RWPE1 (cell line): Measurements from ENCODE around the gene CFP.
"Not testable (repeated sequence)": the region's sequence is repeated elsewhere in the genome, so short reads cannot be mapped to it uniquely, and the experiment has no call there.

ENCODE experiments used
- CTCF ChIA-PET: fragments of 350-600 bp; sonication (Branson Sonifier 250); formaldehyde crosslinking; extraction: SDS; loops from one replicate; lab custom pipeline; 2021; lab: Yijun Ruan, JAX
- POLR2A ChIA-PET: fragments of 400-600 bp; formaldehyde crosslinking; extraction: SDS; loops from one replicate; lab custom pipeline; 2020; ENCODE audit warnings: antibody characterized with exemption; ENCODE audit not compliant: low non-redundant PET; lab: Yijun Ruan, JAX
- DNase-seq: peaks from one replicate; pipeline ENCODE4 v3.0.0; 2012; ENCODE audit warnings: low spot score
- H3K27ac ChIP-seq: fragments of 450-650 bp; 2 replicates; pipeline ENCODE4 v1.5.1; 2017
- TF ChIP-seq, protein P1 (sequence below): fragments of 450-650 bp; conservative IDR thresholded peaks from 2 replicates; pipeline ENCODE4 v1.5.1; 2017; ENCODE audit warnings: low read depth, mild to moderate bottlenecking

The CFP gene

DNA sequence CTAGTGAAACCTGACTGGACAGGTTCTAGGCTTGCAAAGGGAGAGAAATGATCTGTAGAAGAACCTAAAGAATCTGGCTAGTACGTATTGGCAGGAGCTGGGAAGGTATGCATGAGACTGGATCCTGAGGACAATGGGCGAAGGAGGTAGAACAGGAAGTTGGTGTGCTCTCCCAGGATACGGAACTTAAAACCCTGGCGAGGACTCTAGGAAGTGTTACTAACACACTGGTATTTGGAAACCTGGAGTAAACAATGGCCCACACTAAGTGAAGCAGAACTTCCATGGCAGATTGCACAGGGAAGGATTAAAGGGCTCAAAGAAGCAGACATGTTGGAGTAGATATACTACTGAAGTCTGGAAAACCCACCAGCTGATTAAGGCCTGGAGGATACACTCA, 19.2 kb downstream of the CFP start:
- no peak for DNase-seq
- ChIA-PET CTCF (no interaction called here), POLR2A (no interaction called here)
- TF ChIP-seq, protein P1, sequence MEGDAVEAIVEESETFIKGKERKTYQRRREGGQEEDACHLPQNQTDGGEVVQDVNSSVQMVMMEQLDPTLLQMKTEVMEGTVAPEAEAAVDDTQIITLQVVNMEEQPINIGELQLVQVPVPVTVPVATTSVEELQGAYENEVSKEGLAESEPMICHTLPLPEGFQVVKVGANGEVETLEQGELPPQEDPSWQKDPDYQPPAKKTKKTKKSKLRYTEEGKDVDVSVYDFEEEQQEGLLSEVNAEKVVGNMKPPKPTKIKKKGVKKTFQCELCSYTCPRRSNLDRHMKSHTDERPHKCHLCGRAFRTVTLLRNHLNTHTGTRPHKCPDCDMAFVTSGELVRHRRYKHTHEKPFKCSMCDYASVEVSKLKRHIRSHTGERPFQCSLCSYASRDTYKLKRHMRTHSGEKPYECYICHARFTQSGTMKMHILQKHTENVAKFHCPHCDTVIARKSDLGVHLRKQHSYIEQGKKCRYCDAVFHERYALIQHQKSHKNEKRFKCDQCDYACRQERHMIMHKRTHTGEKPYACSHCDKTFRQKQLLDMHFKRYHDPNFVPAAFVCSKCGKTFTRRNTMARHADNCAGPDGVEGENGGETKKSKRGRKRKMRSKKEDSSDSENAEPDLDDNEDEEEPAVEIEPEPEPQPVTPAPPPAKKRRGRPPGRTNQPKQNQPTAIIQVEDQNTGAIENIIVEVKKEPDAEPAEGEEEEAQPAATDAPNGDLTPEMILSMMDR, result no peak
- no peak overlapping the region for H3K27ac ChIP-seq

- POLR2A ChIA-PET, result no interaction called here
These were observed 21.5 kb downstream of the CFP start for GRCh38 chrX:47608130-47608810.

DNA sequence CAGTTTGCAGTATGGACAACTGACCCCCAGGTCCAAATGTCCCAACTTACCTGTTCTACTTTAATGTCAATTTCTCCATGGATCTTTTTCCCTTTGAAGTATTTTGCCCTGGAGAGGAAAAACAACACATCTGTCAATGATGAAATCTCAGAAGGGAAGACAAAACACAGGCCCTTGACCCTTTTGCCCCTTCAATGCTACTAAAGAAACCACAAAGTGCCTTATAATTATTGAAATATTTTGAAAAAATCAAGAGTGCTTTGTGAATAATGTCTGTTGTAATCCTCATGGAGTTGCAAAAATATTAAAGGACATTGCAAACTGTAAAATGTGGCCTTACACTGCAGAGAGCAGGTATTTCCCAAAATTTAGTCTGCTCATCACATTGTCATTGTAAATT, 22.6 kb downstream of the CFP start:
- CTCF ChIA-PET, result no interaction called here
- DNase-seq, result no peak
- TF ChIP-seq, protein P1, result no peak
- H3K27ac ChIP-seq, result no peak overlapping the region
- POLR2A ChIA-PET, result no interaction called here

More at GRCh38 chrX:47608130-47608810, 21.5 kb downstream of the CFP start:
- TF ChIP-seq, protein P1, result no peak
- no peak overlapping the region for H3K27ac ChIP-seq
- no peak for DNase-seq
- CTCF ChIA-PET, result interaction anchor here (0.6 kb wide), 1 partner anchor 13 kb away, joined by 3 read pairs; no protein-coding TSS in a partner anchor

- TF ChIP-seq, protein P1, result no peak
- POLR2A ChIA-PET, result no interaction called here
- CTCF ChIA-PET, result no interaction called here
- DNase-seq, result no peak
- H3K27ac ChIP-seq, result no peak overlapping the region
These were observed 24.7 kb downstream of the CFP start for GRCh38 chrX:47605024-47605423.

- POLR2A ChIA-PET, DNase-seq, CTCF ChIA-PET, H3K27ac ChIP-seq: not testable (repeated sequence)
These were observed 26.6 kb downstream of the CFP start for GRCh38 chrX:47603125-47603524.

GRCh38 chrX:47597222-47597621, 32.5 kb downstream of the CFP start:
- no peak overlapping the region for H3K27ac ChIP-seq
- CTCF ChIA-PET, result no interaction called here
- POLR2A ChIA-PET, result no interaction called here
- DNase-seq, result no peak
- TF ChIP-seq, protein P1, result no peak

GRCh38 chrX:47596256-47596655, 33.5 kb downstream of the CFP start:
- POLR2A ChIA-PET, result no interaction called here
- TF ChIP-seq, protein P1, result no peak
- CTCF ChIA-PET, result interaction anchor here (0.6 kb wide), 1 partner anchor 24 kb away, joined by 3 read pairs; no protein-coding TSS in a partner anchor
- H3K27ac ChIP-seq, result no peak overlapping the region
- DNase-seq, result no peak
